IPS DF 6.9 (cell line): ENCODE measurements around the gene TCF12.

Experiments
- DNase-seq: peaks from one replicate; pipeline ENCODE4 v3.0.0-alpha.2; 2013; ENCODE audit warnings: low read depth, low spot score
- H3K27ac ChIP-seq: one replicate; pipeline ENCODE4 v1.5.1; 2013; ENCODE audit warnings: low read length, control low read depth
- H3K27me3 ChIP-seq: 2 replicates; pipeline ENCODE4 v1.6.1; 2013; ENCODE audit warnings: mild to moderate bottlenecking, low read length; ENCODE audit not compliant: control insufficient read depth, insufficient read depth
- H3K36me3 ChIP-seq: 2 replicates; pipeline ENCODE4 v1.6.1; 2013; ENCODE audit warnings: low read length; ENCODE audit not compliant: control insufficient read depth, insufficient read depth
- H3K4me1 ChIP-seq: 2 replicates; pipeline ENCODE4 v1.6.1; 2013; ENCODE audit warnings: low read length; ENCODE audit not compliant: control insufficient read depth, insufficient read depth
- H3K4me3 ChIP-seq: 2 replicates; pipeline ENCODE4 v1.5.1; 2013; ENCODE audit warnings: mild to moderate bottlenecking, low read length
- H3K9me3 ChIP-seq: 2 replicates; pipeline ENCODE4 v1.6.1; 2013; ENCODE audit warnings: low read length, inconsistent platforms; ENCODE audit not compliant: control insufficient read depth, insufficient read depth
- WGBS: extraction: QIAGEN DNeasy Blood & Tissue Kit; methylation state at CpG from one replicate; pipeline ENCODE4 v1.1.7; 2013; ENCODE audit warnings: mixed read lengths, missing lambda C conversion rate; ENCODE audit not compliant: insufficient read length, insufficient coverage; 5-methylcytosine and 5-hydroxymethylcytosine counted together

Gene TCF12

DNA sequence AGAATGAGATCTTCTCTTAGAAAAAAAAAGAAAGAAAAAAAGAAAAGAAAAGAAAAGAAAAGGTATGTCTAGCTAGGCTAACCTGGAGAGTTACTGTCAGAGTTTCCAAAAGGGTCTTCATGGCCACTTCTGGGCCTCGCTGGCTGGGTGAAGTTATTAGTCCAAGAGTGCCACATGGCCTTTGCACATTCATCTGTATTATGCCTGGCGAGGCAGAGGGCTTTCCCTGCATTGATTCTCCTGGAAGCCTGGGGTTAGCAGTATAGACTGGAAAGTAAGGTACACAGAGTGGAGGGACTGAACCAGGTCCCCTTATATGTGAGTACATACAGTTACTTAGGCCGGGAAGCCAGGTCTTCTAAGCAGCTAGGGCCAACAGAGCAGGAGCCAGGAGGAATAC, 403.0 kb downstream of the TCF12 start:
- DNase-seq: no peak
- WGBS: no CpG with 5 or more reads among the region's 3 CpGs
- Histone ChIP-seq H3K4me1 (peaks cover 3% of the 10 kb centered on the region), H3K4me3 (no peak overlapping the region), H3K27me3 (no peaks in the 10 kb centered on the region), H3K36me3 (no peaks in the 10 kb centered on the region), H3K9me3 (no peaks in the 10 kb centered on the region), H3K27ac (no peak overlapping the region)

DNA sequence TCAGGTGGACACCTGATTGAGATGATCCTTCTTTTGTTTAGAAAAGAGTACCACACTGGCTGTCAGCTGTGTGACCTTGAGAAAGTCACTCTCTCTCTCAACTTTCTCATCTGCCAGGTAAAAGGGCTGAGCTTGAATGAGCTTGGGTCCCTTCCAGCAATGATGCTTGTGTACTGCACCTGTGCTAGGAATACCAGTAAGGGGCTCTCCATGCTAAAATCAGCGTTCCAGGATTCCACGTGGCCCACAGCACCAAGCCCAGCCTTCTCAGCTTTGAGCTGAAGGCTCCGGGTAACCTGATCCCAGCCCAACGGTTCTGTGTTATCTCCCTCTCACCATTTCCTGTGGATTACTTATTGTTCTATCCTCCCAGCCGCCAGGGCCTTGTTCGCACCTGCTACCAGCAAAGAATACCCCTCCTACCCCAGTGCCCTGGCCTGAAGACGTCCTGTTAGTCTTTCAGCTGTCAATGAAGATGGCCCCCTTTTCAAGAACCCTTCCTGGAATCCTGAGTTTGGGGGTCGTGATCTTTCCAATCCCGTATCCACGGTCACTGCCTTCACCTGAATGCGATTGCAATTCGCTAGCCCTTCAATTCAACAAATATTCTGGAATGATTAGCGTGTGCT, 403.6 kb downstream of the TCF12 start:
- Histone ChIP-seq H3K36me3 (no peaks in the 10 kb centered on the region), H3K27ac (no peak overlapping the region), H3K9me3 (no peaks in the 10 kb centered on the region), H3K27me3 (no peaks in the 10 kb centered on the region), H3K4me3 (no peak overlapping the region), H3K4me1 (peaks cover 3% of the 10 kb centered on the region)
- no CpG with 5 or more reads among the region's 13 CpGs for WGBS
- no peak for DNase-seq

GRCh38 chr15:57322602-57323250, 404.3 kb downstream of the TCF12 start:
- no peaks in the 10 kb centered on the region for H3K9me3 ChIP-seq
- no peak overlapping the region for H3K4me3 ChIP-seq
- H3K4me1 ChIP-seq: peaks cover 3% of the 10 kb centered on the region
- no peaks in the 10 kb centered on the region for H3K27me3 ChIP-seq
- WGBS: no CpG with 5 or more reads among the region's 11 CpGs
- no peak overlapping the region for H3K27ac ChIP-seq
- H3K36me3 ChIP-seq: no peaks in the 10 kb centered on the region
- no peak for DNase-seq

- WGBS: no CpG with 5 or more reads among the region's 12 CpGs
- Histone ChIP-seq H3K4me3 (no peak overlapping the region), H3K27me3 (no peaks in the 10 kb centered on the region), H3K36me3 (no peaks in the 10 kb centered on the region), H3K27ac (no peak overlapping the region), H3K4me1 (peaks cover 3% of the 10 kb centered on the region), H3K9me3 (no peaks in the 10 kb centered on the region)
- DNase-seq: no peak
These were observed 404.9 kb downstream of the TCF12 start for GRCh38 chr15:57323299-57323805.

DNA sequence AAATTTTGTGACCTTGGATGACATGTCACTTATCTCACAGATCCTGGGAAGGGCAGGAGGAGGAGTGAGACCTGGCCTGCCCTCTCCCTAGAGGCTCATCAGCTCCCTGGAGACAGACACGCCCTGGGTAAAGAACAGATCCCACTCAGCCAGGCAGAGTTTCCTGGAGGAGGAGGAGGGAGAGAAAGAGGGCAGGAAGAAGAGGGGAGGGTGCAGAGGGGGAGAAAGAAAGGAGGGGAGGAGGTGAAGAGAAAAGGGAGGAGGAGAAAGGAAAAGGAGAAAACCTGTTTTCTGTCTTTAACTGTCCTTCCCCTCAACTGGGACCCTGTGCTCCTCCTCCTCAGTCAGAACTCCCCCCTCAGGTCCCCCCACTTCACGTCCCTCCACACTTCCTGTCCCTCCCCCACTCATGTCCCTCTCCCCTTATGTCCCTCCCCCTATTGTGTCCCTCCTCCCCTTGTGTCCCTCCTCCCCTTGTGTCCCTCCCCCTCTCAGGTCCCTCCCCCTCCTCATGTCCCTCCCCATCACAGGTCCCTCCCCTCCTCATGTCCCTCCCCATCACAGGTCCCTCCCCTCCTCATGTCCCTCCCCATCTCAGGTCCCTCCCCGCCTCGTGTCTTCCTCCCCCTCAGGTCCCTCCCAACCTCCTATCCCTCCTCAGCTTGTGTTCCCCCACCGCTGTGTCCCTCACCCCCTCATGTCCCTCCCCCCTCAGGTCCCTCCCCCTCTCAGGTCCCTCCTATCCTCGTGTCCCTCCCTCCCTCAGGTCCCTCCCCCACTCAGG, 405.6 kb downstream of the TCF12 start:
- Histone ChIP-seq H3K27ac (no peak overlapping the region), H3K4me1 (peaks cover 3% of the 10 kb centered on the region), H3K4me3 (no peak overlapping the region), H3K27me3 (no peaks in the 10 kb centered on the region), H3K9me3 (no peaks in the 10 kb centered on the region), H3K36me3 (no peaks in the 10 kb centered on the region)
- WGBS: no CpG with 5 or more reads among the region's 6 CpGs
- DNase-seq: no peak

DNA sequence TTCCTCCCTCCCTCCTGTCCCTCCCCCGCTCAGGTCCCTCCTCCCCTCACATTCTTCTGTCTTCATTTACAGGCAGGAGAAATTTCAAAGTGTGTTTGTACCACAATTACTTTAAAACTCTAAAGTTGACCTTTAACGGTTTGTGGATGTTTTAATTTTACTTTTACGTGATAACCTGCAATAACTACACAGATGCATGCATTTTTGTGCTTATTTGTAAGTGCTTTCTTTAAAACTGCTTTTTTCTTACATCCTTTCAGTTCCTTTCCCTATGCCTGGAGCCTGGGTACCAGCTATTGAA, 406.1 kb downstream of the TCF12 start:
- peaks cover 3% of the 10 kb centered on the region for H3K4me1 ChIP-seq
- no peaks in the 10 kb centered on the region for H3K27me3 ChIP-seq
- no peaks in the 10 kb centered on the region for H3K9me3 ChIP-seq
- WGBS: no CpG with 5 or more reads among the region's 3 CpGs
- no peak overlapping the region for H3K4me3 ChIP-seq
- H3K36me3 ChIP-seq: no peaks in the 10 kb centered on the region
- DNase-seq: no peak
- no peak overlapping the region for H3K27ac ChIP-seq

GRCh38 chr15:57324944-57325679, 406.7 kb downstream of the TCF12 start:
- no peak for DNase-seq
- WGBS: no CpG with 5 or more reads among the region's 11 CpGs
- no peak overlapping the region for H3K4me3 ChIP-seq

DNA sequence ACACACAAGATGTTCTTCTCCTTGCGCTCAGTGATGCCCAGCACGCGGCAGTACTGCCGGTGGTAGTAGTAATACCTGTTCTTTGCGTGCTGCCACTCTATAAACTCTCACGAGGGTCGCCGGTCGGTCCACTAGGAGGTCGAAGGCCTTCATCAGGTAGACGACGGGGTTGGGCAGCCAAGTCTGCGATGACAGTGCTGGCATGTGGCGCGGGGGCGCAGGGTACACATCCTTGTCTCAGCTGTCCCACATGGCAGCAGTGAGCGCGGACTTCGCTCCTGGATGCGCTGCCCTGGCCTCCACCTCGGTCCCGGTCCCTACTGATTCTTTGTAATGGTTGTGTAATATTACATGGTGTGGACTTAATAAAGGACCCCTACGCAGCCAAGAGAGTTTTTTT, 407.8 kb downstream of the TCF12 start:
- Histone ChIP-seq H3K36me3 (no peaks in the 10 kb centered on the region), H3K4me3 (no peak overlapping the region), H3K9me3 (no peaks in the 10 kb centered on the region), H3K4me1 (no peaks in the 10 kb centered on the region; the same call in 1 of the 2 replicates), H3K27me3 (no peaks in the 10 kb centered on the region), H3K27ac (no peak overlapping the region)
- WGBS: no CpG with 5 or more reads among the region's 23 CpGs
- DNase-seq: no peak

More at GRCh38 chr15:57324944-57325679, 406.7 kb downstream of the TCF12 start:
- H3K36me3 ChIP-seq: no peaks in the 10 kb centered on the region
- no peaks in the 10 kb centered on the region for H3K9me3 ChIP-seq
- H3K27me3 ChIP-seq: no peaks in the 10 kb centered on the region
- no peak overlapping the region for H3K27ac ChIP-seq
- H3K4me1 ChIP-seq: peaks cover 1% of the 10 kb centered on the region

- no peaks in the 10 kb centered on the region for H3K9me3 ChIP-seq
- no peaks in the 10 kb centered on the region for H3K4me1 ChIP-seq
- no CpG with 5 or more reads among the region's 11 CpGs for WGBS
- DNase-seq: no peak
- no peaks in the 10 kb centered on the region for H3K36me3 ChIP-seq
- no peaks in the 10 kb centered on the region for H3K27me3 ChIP-seq
- H3K4me3 ChIP-seq: no peak overlapping the region
- no peak overlapping the region for H3K27ac ChIP-seq
These were observed 409.6 kb downstream of the TCF12 start for GRCh38 chr15:57327985-57328471.

DNA sequence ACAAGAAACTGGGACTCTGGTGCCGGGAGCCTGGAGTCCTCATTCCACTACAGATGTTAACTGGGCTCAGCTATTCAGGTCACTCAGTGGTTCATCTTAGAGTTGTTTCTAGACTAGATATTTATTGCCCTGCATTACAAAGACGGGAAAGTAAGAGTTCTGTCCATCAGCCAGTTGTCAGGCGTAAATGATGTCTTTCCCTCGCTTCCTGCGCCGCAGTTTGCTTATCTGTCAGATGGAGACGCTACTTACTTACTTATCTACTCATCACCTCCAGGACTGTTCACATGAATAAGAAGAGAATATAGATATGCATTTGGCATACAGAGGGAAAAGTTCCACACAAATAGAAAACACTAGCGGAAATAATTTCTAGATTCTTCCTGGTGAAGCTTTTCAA, 410.0 kb downstream of the TCF12 start:
- no peak overlapping the region for H3K4me3 ChIP-seq
- H3K27ac ChIP-seq: no peak overlapping the region
- H3K27me3 ChIP-seq: no peaks in the 10 kb centered on the region
- H3K9me3 ChIP-seq: no peaks in the 10 kb centered on the region
- no peaks in the 10 kb centered on the region for H3K4me1 ChIP-seq
- WGBS: no CpG with 5 or more reads among the region's 8 CpGs
- no peaks in the 10 kb centered on the region for H3K36me3 ChIP-seq
- no peak for DNase-seq
